Activated CD4-positive, alpha-beta T cell treated with anti-CD3 and anti-CD28 coated beads, Interleukin-2, amount 10 ng/mL, durations not matched to agents 24 days and 14 days (primary cell): ENCODE results near the gene LDLRAP1. TPM values are rescaled to one million over a fixed set of nuclear protein-coding genes. Genes with fewer than 3 reads are reported as not detected.
"Not testable (repeated sequence)": the region's sequence is repeated elsewhere in the genome, so short reads cannot be mapped to it uniquely, and the experiment has no call there.

Experiments used
- DNase-seq: peaks from one replicate; pipeline ENCODE4 v3.0.0; 2022
- H3K27ac Mint-ChIP-seq: one replicate; pipeline ENCODE4 v1.8.0; 2022; ENCODE audit warnings: mild to moderate bottlenecking, mixed read lengths
- H3K27me3 Mint-ChIP-seq: one replicate; pipeline ENCODE4 v1.8.0; 2022; ENCODE audit warnings: mixed read lengths
- H3K36me3 Mint-ChIP-seq: one replicate; pipeline ENCODE4 v1.8.0; 2022; ENCODE audit warnings: low read depth, mild to moderate bottlenecking, mixed read lengths
- H3K4me1 Mint-ChIP-seq: one replicate; pipeline ENCODE4 v1.8.0; 2021; ENCODE audit warnings: mixed read lengths
- H3K4me3 Mint-ChIP-seq: one replicate; pipeline ENCODE4 v1.8.0; 2022; ENCODE audit warnings: mild to moderate bottlenecking, moderate library complexity, mixed read lengths
- H3K9me3 Mint-ChIP-seq: one replicate; pipeline ENCODE4 v1.8.0; 2021; ENCODE audit warnings: mixed read lengths
- intact Hi-C: fragments of 100-400 bp; cut with micrococcal nuclease; formaldehyde crosslinking; loops from one replicate; pipeline ENCODE4 v1.15.1; 2023
- total RNA-seq: library from RNA; stranded (reverse); gene quantifications from 2 replicates; pipeline ENCODE4 v1.2.3, GENCODE V29; 2022

The LDLRAP1 gene
- total RNA-seq, 1 donor from 2014 or later = 6.1 TPM

GRCh38 chr1:25594971-25595370 is 51.6 kb downstream of the LDLRAP1 start:
- Mint-ChIP-seq H3K27me3 (peaks cover 37% of the 10 kb centered on the region), H3K4me1 (no peaks in the 10 kb centered on the region), H3K4me3 (no peak overlapping the region), H3K27ac (no peak overlapping the region), H3K36me3 (no peaks in the 10 kb centered on the region), H3K9me3 (peaks cover 5% of the 10 kb centered on the region)
- intact Hi-C loops = no loop called here
- no peak for DNase-seq

- intact Hi-C loops, H3K36me3 Mint-ChIP-seq, H3K27ac Mint-ChIP-seq, H3K9me3 Mint-ChIP-seq, H3K4me3 Mint-ChIP-seq, H3K4me1 Mint-ChIP-seq, DNase-seq: not testable (repeated sequence)
- H3K27me3 Mint-ChIP-seq = peaks cover 47% of the 10 kb centered on the region
Observed at GRCh38 chr1:25596641-25597040, 53.2 kb downstream of the LDLRAP1 start.

- Mint-ChIP-seq H3K36me3 (no peaks in the 10 kb centered on the region), H3K9me3 (peaks cover 5% of the 10 kb centered on the region), H3K4me3 (no peak overlapping the region), H3K27ac (no peak overlapping the region), H3K27me3 (peaks cover 49% of the 10 kb centered on the region), H3K4me1 (no peaks in the 10 kb centered on the region)
- intact Hi-C loops = no loop called here
- DNase-seq = no peak
Observed at GRCh38 chr1:25598879-25599278, 55.5 kb downstream of the LDLRAP1 start.

- Mint-ChIP-seq H3K27ac (no peak overlapping the region), H3K9me3 (peaks cover 2% of the 10 kb centered on the region), H3K36me3 (no peaks in the 10 kb centered on the region), H3K27me3 (peaks cover 44% of the 10 kb centered on the region), H3K4me1 (no peaks in the 10 kb centered on the region), H3K4me3 (no peak overlapping the region)
- DNase-seq = no peak
- intact Hi-C loops = no loop called here
Observed at GRCh38 chr1:25599969-25600610, 56.7 kb downstream of the LDLRAP1 start.

GRCh38 chr1:25600971-25601699 is 57.7 kb downstream of the LDLRAP1 start:
- peaks cover 47% of the 10 kb centered on the region for H3K27me3 Mint-ChIP-seq
- H3K9me3 Mint-ChIP-seq, H3K4me3 Mint-ChIP-seq, DNase-seq, H3K4me1 Mint-ChIP-seq, H3K36me3 Mint-ChIP-seq, H3K27ac Mint-ChIP-seq, intact Hi-C loops: not testable (repeated sequence)

- H3K4me3 Mint-ChIP-seq, H3K4me1 Mint-ChIP-seq, DNase-seq, H3K36me3 Mint-ChIP-seq, H3K9me3 Mint-ChIP-seq, H3K27ac Mint-ChIP-seq, intact Hi-C loops: not testable (repeated sequence)
- H3K27me3 Mint-ChIP-seq = peaks cover 54% of the 10 kb centered on the region
Observed at GRCh38 chr1:25603779-25604538, 60.6 kb downstream of the LDLRAP1 start.

- no peak overlapping the region for H3K27ac Mint-ChIP-seq
- peaks cover 6% of the 10 kb centered on the region for H3K4me1 Mint-ChIP-seq
- peaks cover 58% of the 10 kb centered on the region for H3K27me3 Mint-ChIP-seq
- H3K4me3 Mint-ChIP-seq = no peak overlapping the region
- no peak for DNase-seq
- H3K9me3 Mint-ChIP-seq = no peaks in the 10 kb centered on the region
- H3K36me3 Mint-ChIP-seq = no peaks in the 10 kb centered on the region
- intact Hi-C loops = no loop called here
Observed at GRCh38 chr1:25607123-25607522, 63.7 kb downstream of the LDLRAP1 start.

- H3K4me1 Mint-ChIP-seq = peaks cover 7% of the 10 kb centered on the region
- H3K36me3 Mint-ChIP-seq = no peaks in the 10 kb centered on the region
- peak overlapping the region; percentile 59 for H3K27ac Mint-ChIP-seq
- no peaks in the 10 kb centered on the region for H3K9me3 Mint-ChIP-seq
- peak; percentile 95 for DNase-seq
- intact Hi-C loops = loop anchor here (2.0 kb wide), 1 partner anchor 188 kb away; no protein-coding TSS in a partner anchor
- no peak overlapping the region for H3K4me3 Mint-ChIP-seq
- peaks cover 71% of the 10 kb centered on the region for H3K27me3 Mint-ChIP-seq
Observed at GRCh38 chr1:25608488-25609178, 65.2 kb downstream of the LDLRAP1 start.

GRCh38 chr1:25609921-25610320 is 66.5 kb downstream of the LDLRAP1 start:
- intact Hi-C loops = loop anchor here (2.0 kb wide), 1 partner anchor 187 kb away; no protein-coding TSS in a partner anchor
- DNase-seq = no peak
- Mint-ChIP-seq H3K27ac (no peak overlapping the region), H3K4me3 (no peak overlapping the region), H3K36me3 (no peaks in the 10 kb centered on the region), H3K4me1 (peaks cover 15% of the 10 kb centered on the region), H3K9me3 (no peaks in the 10 kb centered on the region), H3K27me3 (peaks cover 82% of the 10 kb centered on the region)

GRCh38 chr1:25610822-25611630 is 67.6 kb downstream of the LDLRAP1 start:
- Mint-ChIP-seq H3K4me3 (no peak overlapping the region), H3K36me3 (no peaks in the 10 kb centered on the region), H3K4me1 (peaks cover 25% of the 10 kb centered on the region), H3K27me3 (peaks cover 75% of the 10 kb centered on the region), H3K9me3 (no peaks in the 10 kb centered on the region), H3K27ac (no peak overlapping the region)
- DNase-seq = peak; percentile 66
- intact Hi-C loops = no loop called here

- intact Hi-C loops = no loop called here
- Mint-ChIP-seq H3K27me3 (peaks cover 68% of the 10 kb centered on the region), H3K9me3 (no peaks in the 10 kb centered on the region), H3K4me3 (no peak overlapping the region), H3K27ac (no peak overlapping the region), H3K36me3 (no peaks in the 10 kb centered on the region), H3K4me1 (peaks cover 25% of the 10 kb centered on the region)
- no peak for DNase-seq
Observed at GRCh38 chr1:25611843-25612242, 68.4 kb downstream of the LDLRAP1 start.

- Mint-ChIP-seq H3K36me3 (no peaks in the 10 kb centered on the region), H3K4me1 (peaks cover 25% of the 10 kb centered on the region), H3K27ac (no peak overlapping the region), H3K9me3 (no peaks in the 10 kb centered on the region), H3K4me3 (no peak overlapping the region), H3K27me3 (peaks cover 62% of the 10 kb centered on the region)
- intact Hi-C loops = no loop called here
- DNase-seq = no peak
Observed at GRCh38 chr1:25612421-25612820, 69.0 kb downstream of the LDLRAP1 start.

- H3K4me3 Mint-ChIP-seq = no peak overlapping the region
- peaks cover 62% of the 10 kb centered on the region for H3K27me3 Mint-ChIP-seq
- intact Hi-C loops = no loop called here
Observed at GRCh38 chr1:25613091-25613490, 69.7 kb downstream of the LDLRAP1 start.

More at GRCh38 chr1:25613091-25613490, 69.7 kb downstream of the LDLRAP1 start:
- H3K9me3 Mint-ChIP-seq = no peaks in the 10 kb centered on the region
- no peaks in the 10 kb centered on the region for H3K36me3 Mint-ChIP-seq
- no peak for DNase-seq
- peaks cover 26% of the 10 kb centered on the region for H3K4me1 Mint-ChIP-seq
- no peak overlapping the region for H3K27ac Mint-ChIP-seq
